ENCODE data around the gene ATP8A1. TPM values are rescaled to one million over a fixed set of nuclear protein-coding genes. Genes with fewer than 3 reads are reported as not detected.

The ATP8A1 gene
- total RNA-seq, 2 donors from 2014 or later = 9.3 to 11.9 TPM

DNA sequence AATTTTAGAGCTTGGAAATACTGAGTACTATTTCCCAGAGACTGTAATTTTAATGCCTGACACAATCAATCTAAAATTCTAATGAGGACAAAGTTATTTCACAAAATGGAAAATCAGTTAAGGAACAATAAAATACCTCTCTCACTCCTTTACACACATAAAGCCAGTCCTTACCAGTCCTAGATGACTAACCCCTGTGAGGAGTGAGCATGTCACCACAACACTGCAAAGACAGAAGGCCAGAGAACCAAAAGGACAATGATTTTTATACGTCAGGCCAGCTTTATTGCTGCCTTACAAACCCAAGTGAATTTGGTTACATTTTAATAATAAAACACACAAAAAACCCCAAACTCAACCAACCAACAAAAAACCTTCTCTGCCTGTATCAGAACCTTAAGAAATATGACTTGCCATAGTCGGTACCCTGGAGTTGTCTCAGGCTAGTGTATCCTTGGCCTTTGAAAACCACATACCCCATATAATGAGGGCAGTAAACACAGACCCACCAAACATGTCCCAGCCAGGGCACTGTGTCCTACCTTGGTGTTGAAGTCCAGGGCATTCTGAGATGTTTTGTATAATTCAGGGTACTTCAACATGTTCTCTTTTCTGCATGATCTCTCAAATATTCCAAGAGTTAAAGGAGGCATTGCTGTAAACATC, 202.0 kb downstream of the ATP8A1 start:
- intact Hi-C loops (cut with DNase I) = no loop called here
- DNase-seq (ENCODE audit: low spot score) = no peak

DNA sequence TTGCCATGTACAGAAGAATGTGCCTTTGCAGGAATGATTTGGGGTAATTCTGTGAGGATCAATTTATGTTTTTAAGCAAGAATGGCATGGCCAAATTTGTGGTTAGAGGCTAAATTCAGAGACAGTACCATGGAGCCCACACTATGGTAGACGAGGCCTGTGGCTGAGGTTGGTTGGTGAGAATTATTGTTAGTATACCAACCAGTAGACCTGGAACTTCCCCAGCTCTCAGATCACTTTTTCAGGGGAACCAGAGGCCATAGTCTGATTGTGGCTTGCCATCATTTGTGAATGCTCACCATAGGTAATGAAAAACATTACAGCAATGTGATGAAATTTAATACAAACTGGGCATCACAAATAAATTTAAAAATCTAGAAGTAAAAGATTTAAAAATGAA, 203.3 kb downstream of the ATP8A1 start:
- DNase-seq (ENCODE audit: low spot score) = no peak
- intact Hi-C loops (cut with DNase I) = no loop called here

DNA sequence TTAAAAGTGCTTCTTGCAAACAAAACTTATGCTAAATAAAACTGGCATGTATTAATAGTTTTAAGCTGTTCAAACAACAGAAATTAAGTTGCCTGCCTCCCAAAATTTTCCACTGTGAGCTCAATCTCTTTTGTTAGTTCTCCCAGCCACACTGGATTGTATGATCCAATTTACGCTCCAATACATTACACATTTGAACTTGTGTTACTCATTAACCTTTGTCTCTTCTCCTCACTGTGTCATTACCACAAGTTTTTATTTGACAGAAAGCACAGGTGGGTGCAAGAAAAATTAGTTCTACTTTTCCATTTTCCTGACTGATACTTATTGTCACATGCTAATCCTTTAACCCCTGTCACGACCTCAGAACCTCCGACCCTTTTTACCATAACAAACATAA, 204.1 kb downstream of the ATP8A1 start:
- DNase-seq (ENCODE audit: low spot score) = no peak
- intact Hi-C loops (cut with DNase I) = no loop called here

- DNase-seq (ENCODE audit: low spot score) = no peak
- intact Hi-C loops (cut with DNase I) = no loop called here
Observed at GRCh38 chr4:42446823-42447222, 210.1 kb downstream of the ATP8A1 start.

DNA sequence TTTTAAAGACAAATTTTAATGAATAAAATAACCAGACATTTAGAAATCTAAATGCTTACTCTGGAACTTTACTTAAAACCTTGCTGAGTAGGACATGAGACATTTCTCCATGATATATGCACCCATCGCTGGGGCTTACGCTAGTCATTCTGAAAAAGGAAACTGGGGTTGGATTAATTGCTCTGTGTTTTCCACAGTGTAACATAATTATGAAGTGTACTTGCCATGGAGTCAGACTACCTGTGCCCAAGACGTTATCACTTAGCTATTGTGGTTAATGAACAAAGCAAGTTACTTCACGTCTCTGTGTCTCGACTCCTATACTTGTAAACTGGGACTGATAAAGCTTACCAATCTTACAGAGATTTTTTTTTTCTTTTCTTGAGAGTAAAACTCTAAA, 211.9 kb downstream of the ATP8A1 start:
- DNase-seq (ENCODE audit: low spot score) = no peak
- intact Hi-C loops (cut with DNase I) = no loop called here

DNA sequence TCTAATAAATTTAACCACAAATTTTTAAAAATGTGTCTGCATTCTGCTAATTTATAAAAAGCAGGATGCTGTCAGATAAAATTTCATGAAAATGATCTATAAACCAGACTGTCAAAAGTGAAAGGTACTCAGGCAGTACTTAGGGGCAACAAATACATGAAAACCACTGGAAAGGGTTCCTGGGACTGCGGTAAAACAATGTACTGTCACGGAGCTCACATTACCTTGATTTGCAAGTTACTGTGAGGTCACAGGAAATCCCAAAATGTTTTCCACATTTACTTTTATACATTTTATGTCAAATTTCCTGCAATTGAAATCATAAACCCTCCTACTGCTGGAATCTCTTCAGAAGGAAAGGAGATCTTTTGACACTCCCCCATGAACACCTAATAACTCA, 214.3 kb downstream of the ATP8A1 start:
- intact Hi-C loops (cut with DNase I) = no loop called here
- no peak for DNase-seq (ENCODE audit: low spot score)

DNA sequence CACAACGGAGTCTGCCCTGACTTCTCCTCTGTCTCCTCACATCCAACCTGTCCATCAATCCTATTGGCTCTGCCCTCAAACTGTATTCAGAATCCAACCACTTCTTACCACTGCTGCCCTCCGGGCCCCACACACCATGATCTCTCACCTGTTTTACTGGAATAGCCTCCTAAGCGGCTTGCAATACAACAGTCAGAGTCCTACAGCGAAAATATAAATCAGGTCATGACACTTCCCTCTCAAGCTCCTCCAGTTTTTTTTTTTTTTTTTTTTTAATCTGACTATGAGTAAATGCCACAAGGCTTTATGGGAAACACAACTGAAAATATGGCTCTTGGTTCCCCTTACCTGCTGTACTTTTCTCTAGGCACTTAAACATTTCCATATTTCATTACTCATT, 216.8 kb downstream of the ATP8A1 start:
- intact Hi-C loops (cut with DNase I) = no loop called here
- DNase-seq (ENCODE audit: low spot score) = no peak

DNA sequence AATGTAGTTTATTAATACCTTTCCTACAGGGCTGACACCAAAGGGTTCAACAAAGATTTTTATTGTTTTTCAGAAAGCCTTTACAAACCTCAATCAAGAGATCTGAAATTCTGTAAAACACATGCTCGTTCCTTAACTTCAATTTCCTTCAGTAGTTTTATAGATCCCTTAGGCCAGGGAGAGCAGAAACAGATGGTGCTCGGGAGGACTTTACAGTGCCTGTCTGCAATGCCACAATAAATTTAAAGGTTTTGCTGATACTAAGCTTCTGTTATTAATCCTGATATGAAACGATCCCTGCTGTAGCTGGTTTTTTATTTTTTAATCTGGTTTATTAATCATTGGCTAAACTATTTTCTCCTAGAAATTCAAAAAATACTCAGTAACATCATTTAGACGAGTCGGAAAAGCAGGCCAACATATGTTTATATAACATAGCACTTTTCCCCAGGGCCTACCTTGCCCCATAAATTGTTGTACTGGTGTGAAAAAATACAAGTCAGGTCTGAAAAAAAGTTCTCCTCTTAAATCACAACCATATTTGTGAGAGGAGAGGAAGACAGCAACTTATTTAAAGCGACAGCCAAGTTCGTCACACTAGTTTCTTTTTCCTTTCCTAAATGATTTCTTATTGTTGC, 219.9 kb downstream of the ATP8A1 start:
- DNase-seq (ENCODE audit: low spot score) = no peak
- intact Hi-C loops (cut with DNase I) = no loop called here

GRCh38 chr4:42428036-42428435, 228.9 kb downstream of the ATP8A1 start:
- DNase-seq (ENCODE audit: low spot score) = no peak
- intact Hi-C loops (cut with DNase I) = no loop called here

DNA sequence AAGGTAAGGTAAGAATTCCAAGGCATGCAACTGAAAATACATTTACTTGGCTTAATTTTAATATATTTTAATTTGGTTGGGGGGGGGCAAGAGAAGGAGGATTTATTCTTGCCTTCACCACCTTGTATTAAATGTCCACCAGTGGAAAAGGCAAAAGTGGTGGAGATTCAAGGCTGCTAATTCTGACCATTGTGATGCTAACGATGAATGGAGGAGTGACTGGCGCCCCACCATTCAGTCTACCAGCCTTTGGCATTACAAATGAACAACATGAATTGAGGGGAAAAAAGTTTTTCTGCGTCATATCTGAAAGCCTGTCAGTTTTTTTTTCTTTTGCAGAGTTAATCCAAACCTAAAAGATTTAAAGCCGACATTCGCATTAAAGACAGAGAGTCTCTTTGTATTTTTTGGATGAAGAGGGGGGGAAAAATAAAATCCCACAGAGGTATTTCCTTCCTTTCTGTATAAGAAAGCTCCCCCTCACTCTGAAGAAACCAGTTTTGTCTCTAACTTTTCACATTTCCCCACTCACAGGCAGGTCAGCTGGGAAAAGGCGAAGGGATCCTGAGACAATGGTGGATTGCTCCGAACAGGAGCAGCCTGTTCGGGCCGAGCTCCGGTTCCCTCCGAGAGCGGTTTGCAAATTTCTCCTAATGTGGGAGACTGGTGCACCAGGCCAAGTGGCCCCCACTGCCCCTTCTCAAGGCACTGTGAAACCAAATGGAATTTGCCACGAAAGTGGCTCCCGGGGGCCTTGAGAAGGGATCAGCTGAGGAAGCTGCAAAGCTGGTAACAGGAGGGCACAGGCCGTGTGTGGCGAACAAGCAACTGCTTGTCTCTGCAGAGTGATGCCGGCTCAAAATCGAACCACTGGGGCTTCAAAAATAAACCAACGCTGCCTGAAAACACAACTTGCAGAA, 231.5 kb downstream of the ATP8A1 start:
- intact Hi-C loops (cut with DNase I) = no loop called here
- DNase-seq (ENCODE audit: low spot score) = no peak

DNA sequence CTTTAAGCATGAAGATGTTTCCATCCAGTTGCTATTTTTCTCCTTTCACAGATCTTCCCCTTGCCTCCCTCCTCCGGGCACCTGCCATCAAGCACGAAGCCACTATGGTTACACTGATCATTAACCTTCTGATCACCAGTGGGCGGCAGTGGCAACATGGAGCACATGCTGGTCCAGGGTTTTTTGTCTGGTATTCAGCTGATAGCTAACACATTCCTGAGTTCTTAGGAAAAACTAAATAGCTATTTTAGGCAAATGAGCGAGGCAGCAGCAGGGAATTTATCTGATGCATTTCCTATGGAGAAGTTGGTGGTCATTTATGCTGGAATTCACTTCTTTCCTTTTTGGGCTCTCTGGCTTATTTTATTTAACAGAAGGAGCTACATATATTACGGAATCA, 236.8 kb downstream of the ATP8A1 start:
- intact Hi-C loops (cut with DNase I) = no loop called here

GRCh38 chr4:42417550-42417949, 239.4 kb downstream of the ATP8A1 start:
- DNase-seq (ENCODE audit: low spot score) = no peak
- intact Hi-C loops (cut with DNase I) = no loop called here

More for the DNA sequence above, 236.8 kb downstream of the ATP8A1 start:
- no peak for DNase-seq (ENCODE audit: low spot score)

- intact Hi-C loops (cut with DNase I) = no loop called here
- no peak for DNase-seq (ENCODE audit: low spot score)
Observed at GRCh38 chr4:42416017-42416416, 240.9 kb downstream of the ATP8A1 start.

DNA sequence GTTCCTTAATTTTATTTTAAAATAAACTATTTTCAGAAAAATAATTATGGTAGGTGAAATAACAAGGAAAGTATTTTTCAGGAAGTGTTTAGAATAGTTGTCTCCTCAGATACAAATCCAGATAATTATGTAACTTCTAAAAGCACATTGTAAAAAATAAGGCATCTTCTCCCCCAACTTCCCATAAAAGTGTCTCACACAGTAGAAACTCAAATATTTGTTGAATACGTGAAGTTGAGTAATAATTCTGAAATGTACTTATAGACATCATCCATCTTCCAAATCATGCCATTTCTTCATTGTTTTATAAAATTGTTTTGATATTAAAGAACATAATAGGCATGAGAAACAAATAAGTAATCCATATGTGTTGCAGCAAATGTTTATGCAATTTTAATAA, 241.6 kb downstream of the ATP8A1 start:
- intact Hi-C loops (cut with DNase I) = no loop called here
- DNase-seq (ENCODE audit: low spot score) = no peak

DNA sequence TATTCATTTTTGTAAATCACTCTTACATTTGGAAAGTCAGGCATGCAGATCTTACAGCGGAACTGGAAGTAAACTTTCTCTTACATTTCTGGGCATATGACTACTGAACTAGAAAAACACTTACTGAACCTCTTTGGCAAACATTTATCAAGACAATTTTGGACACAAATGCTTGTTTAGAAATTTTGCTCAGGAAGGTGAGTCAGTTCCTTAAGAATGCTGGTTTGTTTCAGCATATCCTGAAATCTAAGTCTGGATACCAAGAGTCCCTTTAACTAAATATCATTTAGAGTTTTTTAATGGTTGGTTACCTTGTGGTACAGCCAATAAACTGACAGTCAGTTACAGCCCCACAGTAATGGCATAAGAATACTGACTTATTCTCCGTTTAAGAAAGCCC, 244.7 kb downstream of the ATP8A1 start:
- intact Hi-C loops (cut with DNase I) = no loop called here
- no peak for DNase-seq (ENCODE audit: low spot score)

DNA sequence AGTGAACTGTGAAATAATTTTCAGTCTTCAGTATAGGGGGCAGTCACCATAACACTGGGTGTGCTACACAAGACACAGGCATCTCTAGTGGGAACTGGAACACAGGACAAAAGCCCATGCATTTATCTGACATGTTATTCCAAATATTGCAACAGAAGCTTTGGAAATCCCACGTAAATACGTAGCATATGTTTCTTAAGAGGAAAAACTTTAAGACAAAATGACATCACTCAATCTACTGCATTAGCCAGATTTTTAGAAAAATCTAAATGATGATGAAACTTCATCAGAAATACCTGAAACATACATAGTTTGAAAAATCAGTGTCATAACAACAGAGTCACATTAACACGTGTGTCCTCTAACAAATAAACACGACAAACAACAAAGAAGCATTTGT, 245.1 kb downstream of the ATP8A1 start:
- DNase-seq (ENCODE audit: low spot score) = no peak
- intact Hi-C loops (cut with DNase I) = no loop called here

DNA sequence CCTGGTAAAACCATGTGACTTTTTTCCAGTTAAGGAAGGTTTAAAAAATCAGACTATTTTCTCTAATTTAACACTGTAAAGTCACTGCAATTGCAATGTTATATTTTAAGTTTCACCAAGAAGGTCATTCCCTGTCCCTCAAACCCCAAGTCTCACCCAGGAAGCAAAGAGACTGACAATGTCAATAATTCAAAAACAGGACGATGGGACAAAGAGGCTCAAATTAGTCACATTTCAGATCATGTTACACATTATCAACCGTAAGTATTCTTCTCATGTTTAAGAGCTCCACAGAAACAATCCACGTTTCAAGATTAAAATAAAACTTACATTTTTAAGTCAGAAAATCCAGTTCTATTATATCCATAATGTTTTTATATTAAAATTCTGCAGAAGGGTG, 246.5 kb downstream of the ATP8A1 start:
- DNase-seq (ENCODE audit: low spot score) = no peak
- intact Hi-C loops (cut with DNase I) = no loop called here

GRCh38 chr4:42404001-42404400, 252.9 kb downstream of the ATP8A1 start:
- DNase-seq (ENCODE audit: low spot score) = no peak
- intact Hi-C loops (cut with DNase I) = no loop called here

DNA sequence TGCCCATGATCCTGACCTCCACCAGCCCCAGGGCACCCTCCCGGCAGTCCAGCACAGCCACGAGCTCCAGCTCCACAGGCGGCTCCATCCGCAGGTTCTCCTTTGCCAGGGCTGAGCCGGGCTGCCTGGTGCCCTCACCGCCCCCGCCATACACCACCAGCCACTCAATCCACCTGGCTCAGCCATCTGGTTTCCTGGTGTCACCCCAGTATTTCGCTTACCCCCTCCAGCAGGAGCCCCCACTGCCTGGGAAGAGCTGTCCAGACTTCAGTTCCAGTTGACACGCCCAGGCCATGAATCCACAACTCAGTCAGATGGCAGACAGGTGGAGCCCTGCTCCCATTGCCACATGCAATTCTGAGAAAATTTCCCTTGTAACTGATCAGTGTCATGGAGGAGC, 255.7 kb downstream of the ATP8A1 start:
- intact Hi-C loops (cut with DNase I) = no loop called here
- DNase-seq (ENCODE audit: low spot score) = no peak

DNA sequence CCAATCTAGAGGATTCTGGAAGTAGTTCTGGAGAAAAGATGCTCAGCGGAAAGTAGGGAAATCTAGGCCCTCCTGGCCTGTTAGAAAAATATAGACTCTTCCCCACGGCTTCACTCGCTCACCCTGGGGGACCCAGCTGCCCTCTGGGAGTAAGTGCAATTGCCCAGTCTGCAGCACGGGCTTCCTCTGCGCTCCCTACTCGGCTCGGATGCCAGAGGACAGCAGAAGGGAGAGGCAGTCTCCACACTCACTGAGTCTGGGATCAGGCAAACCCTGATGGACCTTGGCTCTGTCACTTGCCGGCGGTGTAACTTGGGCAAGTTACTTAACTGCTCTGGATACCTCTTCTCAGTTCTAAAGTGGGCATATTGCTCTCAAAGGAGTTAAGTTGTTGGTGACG, 257.5 kb downstream of the ATP8A1 start:
- intact Hi-C loops (cut with DNase I) = no loop called here
- no peak for DNase-seq (ENCODE audit: low spot score)

Measured in posterior vena cava (tissue), 2 donors.